IgD-negative memory B cell (primary cell): ENCODE data around the gene CAPN15. TPM values are rescaled to one million over a fixed set of nuclear protein-coding genes. Genes with fewer than 3 reads are reported as not detected.

ENCODE experiments used
- H3K27ac Mint-ChIP-seq, 3 donors: one replicate each; pipeline ENCODE4 v1.8.0; 2020 to 2022; ENCODE audit warnings: mild to moderate bottlenecking in 3 of 3, mixed read lengths in 3 of 3, moderate library complexity in 1 of 3
- H3K27me3 Mint-ChIP-seq: one replicate; pipeline ENCODE4 v1.8.0; 2021; ENCODE audit warnings: mixed read lengths
- H3K36me3 Mint-ChIP-seq: one replicate; pipeline ENCODE4 v1.8.0; 2020; ENCODE audit warnings: mild to moderate bottlenecking, mixed read lengths
- H3K4me1 Mint-ChIP-seq, 3 donors: one replicate each; pipeline ENCODE4 v1.8.0; 2020 to 2022; ENCODE audit warnings: mixed read lengths in 3 of 3, mild to moderate bottlenecking in 1 of 3
- H3K4me3 Mint-ChIP-seq, 4 donors: one replicate each; pipeline ENCODE4 v1.8.0; 2020 to 2022; ENCODE audit warnings: mild to moderate bottlenecking in 4 of 4, mixed read lengths in 4 of 4, moderate library complexity in 3 of 4
- H3K9me3 Mint-ChIP-seq, 3 donors: one replicate each; pipeline ENCODE4 v1.8.0; 2020 to 2021; ENCODE audit warnings: mixed read lengths in 3 of 3, mild to moderate bottlenecking in 1 of 3
- polyA plus RNA-seq: library from polyadenylated mRNA; unstranded; fragments of 300-500 nt; fragmentation: Illumina TruSeq; gene quantifications from one replicate; pipeline ENCODE4 v1.2.3, GENCODE V29; 2021

CAPN15 gene
- polyA plus RNA-seq, 1 donor from 2014 or later: 9.1 TPM

DNA sequence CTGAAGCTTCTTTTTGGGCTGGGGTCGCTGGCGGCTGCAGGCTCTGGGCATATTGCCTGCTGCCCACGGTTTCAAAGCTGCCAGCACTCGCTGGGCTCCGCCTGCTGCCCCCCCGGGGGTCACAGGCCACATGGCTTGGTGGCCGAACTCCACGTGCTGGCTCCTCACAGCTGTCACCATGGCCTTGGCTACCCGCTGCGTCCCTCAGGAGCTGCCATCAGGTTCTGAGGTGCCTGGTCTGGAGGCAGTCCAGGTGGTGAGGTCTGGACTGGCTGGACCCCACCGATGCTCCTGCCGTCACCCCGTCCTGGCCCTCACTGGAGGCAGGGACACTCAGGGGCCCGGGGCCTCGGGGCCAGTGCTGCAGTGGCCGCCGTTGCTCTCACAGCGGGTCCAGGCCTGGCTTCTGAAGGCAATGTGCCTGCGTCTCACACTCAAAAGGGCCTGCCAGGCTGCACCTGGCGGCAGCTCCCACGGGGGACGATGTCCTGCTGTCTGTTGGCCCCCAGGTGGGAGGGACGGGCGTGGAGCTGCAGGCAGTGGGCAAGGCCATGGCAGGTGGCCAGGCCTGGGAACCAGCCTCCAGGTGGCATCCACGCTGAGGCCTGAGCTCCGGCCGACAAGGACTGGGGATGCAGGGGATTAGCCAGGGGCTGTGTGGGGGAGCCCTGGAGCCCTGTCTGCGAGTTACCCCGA is 13.3 kb downstream of the CAPN15 start:
- Mint-ChIP-seq H3K27ac (no peak overlapping the region), H3K9me3 (no peaks in the 10 kb centered on the region), H3K4me1 (peaks cover 0 to 1% (median 0%) of the 10 kb centered on the region in 3 donors), H3K4me3 (no peak overlapping the region), H3K36me3 (peaks cover 4% of the 10 kb centered on the region), H3K27me3 (no peaks in the 10 kb centered on the region)

DNA sequence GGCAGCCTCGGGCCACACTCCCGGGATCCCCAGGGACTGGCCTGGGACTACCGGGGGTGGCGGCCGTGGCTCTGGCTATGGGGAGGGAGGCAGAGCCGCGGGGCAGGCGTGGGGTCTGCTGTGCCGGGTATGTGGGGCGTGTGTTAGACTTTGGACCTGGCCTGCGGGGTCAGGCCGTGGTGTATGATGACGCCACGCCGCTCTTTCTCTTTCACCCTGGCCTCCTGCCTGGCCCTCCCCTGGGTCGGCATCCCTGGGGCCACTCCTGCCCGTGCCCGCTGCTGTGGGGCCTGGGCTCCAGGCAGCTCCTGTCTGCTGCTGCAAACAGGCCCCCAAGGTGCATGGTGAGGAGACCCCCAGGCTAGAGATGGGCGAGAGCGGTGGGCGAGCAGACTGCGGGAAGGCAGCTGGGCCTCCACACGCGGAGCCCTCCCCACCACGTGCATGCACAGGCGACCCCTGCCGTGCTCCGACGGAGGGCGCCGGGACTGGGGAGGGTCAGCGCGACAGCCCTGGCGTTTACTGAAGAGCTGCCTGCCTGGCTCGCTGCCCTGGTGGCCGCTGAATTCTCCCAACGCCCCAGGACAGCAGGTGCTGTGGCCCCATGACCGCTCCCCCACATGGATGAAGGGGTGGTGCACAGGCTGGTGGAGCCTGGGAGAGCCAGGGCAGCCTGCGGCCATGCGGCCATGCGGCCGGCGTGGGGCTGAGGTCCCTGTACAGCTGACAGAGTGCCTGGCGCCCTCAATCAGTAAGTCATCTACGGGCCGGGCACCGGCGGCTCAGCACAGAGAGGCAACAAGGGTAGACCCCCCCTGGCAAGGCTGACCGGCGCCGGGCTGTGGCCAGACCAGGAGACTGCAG is 16.0 kb downstream of the CAPN15 start:
- H3K4me3 Mint-ChIP-seq: no peak overlapping the region
- H3K27me3 Mint-ChIP-seq: no peaks in the 10 kb centered on the region
- H3K9me3 Mint-ChIP-seq: no peaks in the 10 kb centered on the region
- peaks cover 0 to 1% (median 0%) of the 10 kb centered on the region in 3 donors for H3K4me1 Mint-ChIP-seq
- H3K27ac Mint-ChIP-seq: no peak overlapping the region
- H3K36me3 Mint-ChIP-seq: peaks cover 4% of the 10 kb centered on the region

DNA sequence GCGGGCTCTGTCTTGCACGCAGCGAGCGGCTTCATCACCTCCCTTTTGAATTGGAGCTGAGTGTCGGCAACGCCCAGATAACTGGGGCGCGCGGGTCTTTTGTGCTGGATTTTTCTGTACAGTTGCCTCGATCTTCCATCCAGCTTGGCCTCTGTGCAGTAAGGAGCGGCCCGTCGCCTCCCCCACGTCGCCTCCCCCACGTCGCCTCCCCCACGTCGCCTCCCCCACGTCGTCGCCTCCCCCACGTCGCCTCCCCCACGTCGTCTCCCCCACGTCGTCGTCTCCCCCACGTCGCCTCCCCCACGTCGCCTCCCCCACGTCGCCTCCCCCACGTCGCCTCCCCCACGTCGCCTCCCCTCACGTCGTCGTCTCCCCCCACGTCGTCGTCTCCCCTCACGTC is 17.0 kb downstream of the CAPN15 start:
- Mint-ChIP-seq H3K27me3 (no peaks in the 10 kb centered on the region), H3K36me3 (peaks cover 4% of the 10 kb centered on the region), H3K9me3 (no peaks in the 10 kb centered on the region), H3K27ac (no peak overlapping the region), H3K4me1 (peaks cover 0 to 1% (median 0%) of the 10 kb centered on the region in 3 donors), H3K4me3 (no peak overlapping the region)

GRCh38 chr16:546909-547770 is 19.6 kb downstream of the CAPN15 start:
- peaks cover 0 to 1% (median 0%) of the 10 kb centered on the region in 3 donors for H3K4me1 Mint-ChIP-seq
- H3K27ac Mint-ChIP-seq: no peak overlapping the region
- H3K9me3 Mint-ChIP-seq: no peaks in the 10 kb centered on the region

GRCh38 chr16:548586-548985 is 21.1 kb downstream of the CAPN15 start:
- peaks cover 4% of the 10 kb centered on the region for H3K36me3 Mint-ChIP-seq
- H3K4me1 Mint-ChIP-seq: peaks cover 0 to 1% (median 0%) of the 10 kb centered on the region in 3 donors
- H3K9me3 Mint-ChIP-seq: no peaks in the 10 kb centered on the region
- H3K27me3 Mint-ChIP-seq: no peaks in the 10 kb centered on the region
- no peak overlapping the region for H3K27ac Mint-ChIP-seq
- H3K4me3 Mint-ChIP-seq: no peak overlapping the region

More at GRCh38 chr16:546909-547770, 19.6 kb downstream of the CAPN15 start:
- no peaks in the 10 kb centered on the region for H3K27me3 Mint-ChIP-seq
- H3K4me3 Mint-ChIP-seq: no peak overlapping the region
- H3K36me3 Mint-ChIP-seq: peaks cover 4% of the 10 kb centered on the region

GRCh38 chr16:549544-550263 is 22.2 kb downstream of the CAPN15 start:
- Mint-ChIP-seq H3K27me3 (no peaks in the 10 kb centered on the region), H3K27ac (no peak overlapping the region), H3K4me3 (no peak overlapping the region), H3K4me1 (peaks cover 0 to 1% (median 0%) of the 10 kb centered on the region in 3 donors), H3K9me3 (no peaks in the 10 kb centered on the region), H3K36me3 (peaks cover 5% of the 10 kb centered on the region)

DNA sequence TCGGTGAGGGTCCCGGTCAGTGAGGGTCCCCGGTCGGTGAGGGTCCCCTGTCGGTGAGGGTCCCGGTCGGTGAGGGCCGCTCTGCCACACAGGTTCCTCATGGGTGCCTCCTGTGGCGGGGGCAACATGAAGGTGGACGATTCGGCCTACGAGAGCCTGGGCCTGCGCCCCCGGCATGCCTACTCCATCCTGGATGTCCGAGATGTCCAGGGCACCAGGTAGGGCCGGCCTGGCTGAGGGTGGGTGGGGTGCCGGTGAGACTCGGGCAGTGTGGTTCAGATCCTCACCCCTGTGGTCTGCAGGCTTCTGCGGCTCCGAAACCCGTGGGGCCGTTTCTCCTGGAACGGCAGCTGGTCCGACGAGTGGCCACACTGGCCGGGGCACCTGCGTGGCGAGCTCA is 23.7 kb downstream of the CAPN15 start:
- Mint-ChIP-seq H3K4me1 (no peaks in the 10 kb centered on the region), H3K36me3 (peaks cover 2% of the 10 kb centered on the region), H3K27ac (no peak overlapping the region), H3K9me3 (no peaks in the 10 kb centered on the region), H3K27me3 (no peaks in the 10 kb centered on the region), H3K4me3 (no peak overlapping the region)

DNA sequence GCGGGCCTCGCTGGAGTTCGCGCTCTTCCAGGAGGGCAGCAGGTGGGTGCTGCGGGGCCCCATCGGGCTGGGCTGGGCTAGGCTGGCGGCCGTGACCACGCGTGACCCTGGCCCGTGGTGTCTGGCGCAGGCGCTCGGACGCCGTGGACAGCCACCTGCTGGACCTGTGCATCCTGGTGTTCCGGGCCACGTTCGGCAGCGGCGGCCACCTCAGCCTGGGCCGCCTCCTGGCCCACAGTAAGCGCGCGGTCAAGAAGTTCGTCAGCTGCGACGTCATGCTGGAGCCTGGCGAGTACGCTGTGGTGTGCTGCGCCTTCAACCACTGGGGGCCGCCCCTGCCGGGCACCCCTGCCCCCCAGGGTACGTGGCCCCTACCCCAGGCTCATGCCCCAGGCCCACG is 24.7 kb downstream of the CAPN15 start:
- no peaks in the 10 kb centered on the region for H3K4me1 Mint-ChIP-seq
- no peaks in the 10 kb centered on the region for H3K27me3 Mint-ChIP-seq
- no peaks in the 10 kb centered on the region for H3K9me3 Mint-ChIP-seq
- peaks cover 2% of the 10 kb centered on the region for H3K36me3 Mint-ChIP-seq
- no peak overlapping the region for H3K4me3 Mint-ChIP-seq
- no peak overlapping the region for H3K27ac Mint-ChIP-seq

GRCh38 chr16:553601-554296 is 26.2 kb downstream of the CAPN15 start:
- Mint-ChIP-seq H3K4me3 (no peak overlapping the region), H3K27ac (no peak overlapping the region), H3K9me3 (no peaks in the 10 kb centered on the region), H3K27me3 (peaks cover 7% of the 10 kb centered on the region), H3K4me1 (peaks cover 0 to 3% (median 0%) of the 10 kb centered on the region in 3 donors), H3K36me3 (peaks cover 2% of the 10 kb centered on the region)

- Mint-ChIP-seq H3K27me3 (peaks cover 8% of the 10 kb centered on the region), H3K36me3 (peaks cover 2% of the 10 kb centered on the region), H3K9me3 (no peaks in the 10 kb centered on the region), H3K4me1 (peaks cover 0 to 3% (median 0%) of the 10 kb centered on the region in 3 donors), H3K4me3 (no peak overlapping the region), H3K27ac (no peak overlapping the region)
These were observed 26.7 kb downstream of the CAPN15 start for GRCh38 chr16:554297-554621.

DNA sequence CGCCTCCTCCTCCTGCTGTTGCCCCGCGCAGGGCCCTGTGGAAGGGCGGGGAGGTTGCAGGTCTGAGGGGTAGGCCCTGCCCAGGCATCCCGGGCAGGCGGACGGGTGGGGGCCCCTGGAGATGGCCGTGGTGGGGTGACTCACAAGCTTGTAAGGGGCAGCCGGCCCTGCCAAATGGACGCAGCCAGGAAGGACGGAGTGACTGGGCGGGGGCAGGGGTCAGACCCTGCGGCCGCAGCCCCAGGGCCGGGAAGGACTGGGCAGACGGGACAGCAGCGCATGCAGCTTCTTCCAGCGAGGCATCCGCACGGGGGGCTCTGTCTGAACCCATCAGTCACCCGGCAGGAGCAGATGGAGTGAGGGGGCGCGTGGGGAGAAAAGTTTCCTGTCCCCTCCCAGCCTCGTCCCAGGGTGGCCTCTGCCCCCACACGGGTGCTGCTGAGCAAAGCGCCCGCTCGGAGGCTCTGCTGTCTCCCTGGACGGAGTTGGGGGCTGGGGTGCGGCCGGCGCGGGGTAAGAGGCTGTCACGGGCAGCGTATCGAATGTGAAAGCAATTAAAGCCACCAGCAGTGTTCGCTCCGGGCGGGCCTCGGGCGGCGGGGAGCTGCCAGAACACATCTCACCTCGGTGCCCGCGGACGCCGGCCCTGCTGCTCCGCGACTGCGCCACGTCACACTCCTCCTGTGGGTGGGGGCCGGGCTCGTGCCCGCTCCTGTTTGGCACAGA is 27.3 kb downstream of the CAPN15 start:
- Mint-ChIP-seq H3K4me3 (no peak overlapping the region), H3K4me1 (peaks cover 0 to 3% (median 0%) of the 10 kb centered on the region in 3 donors), H3K9me3 (no peaks in the 10 kb centered on the region), H3K27ac (no peak overlapping the region), H3K27me3 (peaks cover 12% of the 10 kb centered on the region), H3K36me3 (peaks cover 2% of the 10 kb centered on the region)

GRCh38 chr16:555528-556473 is 28.3 kb downstream of the CAPN15 start:
- peaks cover 2% of the 10 kb centered on the region for H3K36me3 Mint-ChIP-seq
- H3K27ac Mint-ChIP-seq: no peak overlapping the region
- no peak overlapping the region for H3K4me3 Mint-ChIP-seq
- H3K4me1 Mint-ChIP-seq: peaks cover 0 to 3% (median 0%) of the 10 kb centered on the region in 3 donors
- H3K27me3 Mint-ChIP-seq: peaks cover 12% of the 10 kb centered on the region
- H3K9me3 Mint-ChIP-seq: no peaks in the 10 kb centered on the region
